ENCODE data around the gene SERPINB1.

- TF ChIP-seq CTCF (IDR thresholded peaks at IDR 0.05): no peak
- no peak for TF ChIP-seq EP300 (IDR thresholded peaks at IDR 0.05)
Measured at GRCh38 chr6:2783188-2783963, 58.3 kb downstream of the SERPINB1 start.
